ENCODE results near the gene S100PBP.

S100PBP gene

DNA sequence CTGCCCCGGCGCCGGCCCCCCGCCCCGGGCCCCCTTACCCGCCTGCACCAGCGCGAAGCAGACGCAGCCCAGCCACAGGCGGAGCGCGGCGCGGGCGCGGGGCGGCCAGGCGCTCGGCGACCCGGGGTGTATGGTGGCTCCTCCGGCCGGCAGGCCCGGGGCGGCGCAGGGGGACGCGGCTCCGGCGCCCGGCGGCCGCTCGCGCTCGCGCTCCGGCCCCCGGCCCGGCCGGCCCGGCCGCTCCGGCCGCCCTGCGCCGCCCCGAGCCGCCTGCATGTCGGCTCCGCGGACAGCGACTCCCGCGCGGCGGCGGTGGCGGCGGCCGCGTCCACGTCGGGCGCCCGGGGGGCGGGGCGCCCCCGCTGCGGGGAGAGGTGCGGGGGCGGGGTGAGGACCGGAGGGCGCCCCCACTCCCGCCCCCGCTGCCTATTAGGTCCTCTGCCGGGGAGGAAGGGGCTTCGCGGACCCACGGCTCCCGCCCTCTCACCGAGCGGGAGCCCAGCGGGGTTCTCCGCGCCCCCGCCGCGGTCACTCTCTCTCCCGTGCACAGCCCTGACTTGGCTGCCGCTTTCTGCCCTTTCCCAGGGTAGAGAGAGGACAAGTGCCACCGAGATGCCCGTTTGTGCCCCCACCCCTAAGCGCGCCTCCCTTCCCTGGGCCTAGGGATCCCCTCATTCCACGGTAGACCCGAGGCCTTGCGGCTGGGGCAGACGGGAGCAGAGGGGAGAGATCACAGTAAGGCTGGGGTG lies 53.3 kb downstream of the S100PBP start, which contains the start of gene FNDC5:
TSS of gene FNDC5 (minus strand) at position 298 of the 749 bp plus-strand sequence.
- no peak for TF ChIP-seq TAF1 (IDR thresholded peaks at IDR 0.05; ENCODE audit: borderline replicate concordance, insufficient read depth, low read length)
- TF ChIP-seq FOXP2 (optimal IDR thresholded peaks at IDR 0.05; ENCODE audit: borderline replicate concordance, extremely low read depth, extremely low read length, insufficient read depth): no peak
- no peak for TF ChIP-seq SIN3A (IDR thresholded peaks at IDR 0.05; ENCODE audit: borderline replicate concordance, insufficient read depth, low read length)
- TF ChIP-seq, protein P1, sequence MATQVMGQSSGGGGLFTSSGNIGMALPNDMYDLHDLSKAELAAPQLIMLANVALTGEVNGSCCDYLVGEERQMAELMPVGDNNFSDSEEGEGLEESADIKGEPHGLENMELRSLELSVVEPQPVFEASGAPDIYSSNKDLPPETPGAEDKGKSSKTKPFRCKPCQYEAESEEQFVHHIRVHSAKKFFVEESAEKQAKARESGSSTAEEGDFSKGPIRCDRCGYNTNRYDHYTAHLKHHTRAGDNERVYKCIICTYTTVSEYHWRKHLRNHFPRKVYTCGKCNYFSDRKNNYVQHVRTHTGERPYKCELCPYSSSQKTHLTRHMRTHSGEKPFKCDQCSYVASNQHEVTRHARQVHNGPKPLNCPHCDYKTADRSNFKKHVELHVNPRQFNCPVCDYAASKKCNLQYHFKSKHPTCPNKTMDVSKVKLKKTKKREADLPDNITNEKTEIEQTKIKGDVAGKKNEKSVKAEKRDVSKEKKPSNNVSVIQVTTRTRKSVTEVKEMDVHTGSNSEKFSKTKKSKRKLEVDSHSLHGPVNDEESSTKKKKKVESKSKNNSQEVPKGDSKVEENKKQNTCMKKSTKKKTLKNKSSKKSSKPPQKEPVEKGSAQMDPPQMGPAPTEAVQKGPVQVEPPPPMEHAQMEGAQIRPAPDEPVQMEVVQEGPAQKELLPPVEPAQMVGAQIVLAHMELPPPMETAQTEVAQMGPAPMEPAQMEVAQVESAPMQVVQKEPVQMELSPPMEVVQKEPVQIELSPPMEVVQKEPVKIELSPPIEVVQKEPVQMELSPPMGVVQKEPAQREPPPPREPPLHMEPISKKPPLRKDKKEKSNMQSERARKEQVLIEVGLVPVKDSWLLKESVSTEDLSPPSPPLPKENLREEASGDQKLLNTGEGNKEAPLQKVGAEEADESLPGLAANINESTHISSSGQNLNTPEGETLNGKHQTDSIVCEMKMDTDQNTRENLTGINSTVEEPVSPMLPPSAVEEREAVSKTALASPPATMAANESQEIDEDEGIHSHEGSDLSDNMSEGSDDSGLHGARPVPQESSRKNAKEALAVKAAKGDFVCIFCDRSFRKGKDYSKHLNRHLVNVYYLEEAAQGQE (IDR thresholded peaks at IDR 0.05; ENCODE audit: insufficient read depth in 1 of 2, low read depth in 2 of 2, low read length in 2 of 2): 0 out of 4 replicates have a peak, but pooled peaks of 1 of the 2 experiments have one; percentile 35

DNA sequence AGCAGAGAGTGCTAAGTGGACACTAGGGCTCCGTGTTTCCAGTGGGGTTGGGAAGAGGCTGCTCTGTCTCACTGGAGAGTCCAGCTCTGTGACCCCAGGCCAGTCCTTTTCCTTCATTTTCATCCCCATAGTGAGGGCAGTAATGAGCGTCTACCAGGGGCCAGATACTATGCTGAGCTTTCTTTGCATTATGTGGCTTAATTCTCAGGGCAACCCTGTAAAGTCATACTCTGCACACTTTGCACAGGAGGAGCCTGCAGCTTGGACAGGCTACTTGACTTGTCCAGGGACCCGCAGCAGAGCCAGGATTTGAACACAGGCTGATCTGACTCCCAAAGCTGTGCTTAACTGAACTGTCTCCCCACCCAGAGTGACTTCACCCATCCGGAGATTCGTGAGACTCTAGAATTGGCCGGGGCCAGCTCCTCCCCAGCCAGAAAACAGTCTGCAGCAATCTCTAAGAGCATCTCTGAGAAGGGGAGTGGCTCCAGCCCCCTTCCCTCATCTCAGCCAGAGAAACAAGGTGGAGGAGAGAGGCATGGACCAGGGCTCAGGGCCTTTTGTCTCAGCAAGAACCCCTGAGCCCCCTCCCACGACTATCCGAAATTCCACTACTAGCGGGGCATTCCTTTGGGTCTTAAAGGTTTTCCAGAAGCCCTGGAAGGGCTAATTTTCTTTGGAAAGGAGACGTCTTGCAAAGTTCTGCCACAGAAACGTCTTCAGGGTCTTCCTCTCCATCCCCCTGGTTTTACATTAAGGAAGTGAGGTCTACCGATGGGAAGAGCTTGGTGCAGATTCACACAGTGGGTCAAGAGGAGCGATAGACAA lies 54.1 kb downstream of the S100PBP start:
- TF ChIP-seq POLR2AphosphoS5 (IDR thresholded peaks at IDR 0.05; ENCODE audit: low read depth, low read length): no peak
- TF ChIP-seq SIN3A (IDR thresholded peaks at IDR 0.05; ENCODE audit: borderline replicate concordance, insufficient read depth, low read length): no peak
- TF ChIP-seq, protein P1 (IDR thresholded peaks at IDR 0.05; ENCODE audit: insufficient read depth in 1 of 2, low read depth in 2 of 2, low read length in 2 of 2): no peak
- no peak for TF ChIP-seq TAF1 (IDR thresholded peaks at IDR 0.05; ENCODE audit: borderline replicate concordance, insufficient read depth, low read length)
- no peak for TF ChIP-seq FOXP2 (optimal IDR thresholded peaks at IDR 0.05; ENCODE audit: borderline replicate concordance, extremely low read depth, extremely low read length, insufficient read depth)

DNA sequence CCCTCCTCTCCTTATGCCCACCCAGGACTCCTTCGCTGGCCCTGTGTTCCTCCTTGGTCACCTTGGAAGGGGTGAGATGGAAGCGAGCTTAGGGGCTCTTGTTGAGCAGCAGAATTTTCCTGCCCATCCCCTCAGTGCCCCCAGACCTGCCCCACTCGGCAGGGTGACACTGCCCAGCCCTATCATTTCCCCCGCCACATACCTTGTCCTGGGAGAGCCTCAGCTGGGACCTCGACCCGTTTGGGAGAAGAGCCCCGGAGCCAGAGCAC lies 54.7 kb downstream of the S100PBP start:
- TF ChIP-seq POLR2AphosphoS5 (IDR thresholded peaks at IDR 0.05; ENCODE audit: low read depth, low read length): no peak
- TF ChIP-seq, protein P1 (IDR thresholded peaks at IDR 0.05; ENCODE audit: insufficient read depth in 1 of 2, low read depth in 2 of 2, low read length in 2 of 2): no peak
- no peak for TF ChIP-seq SIN3A (IDR thresholded peaks at IDR 0.05; ENCODE audit: borderline replicate concordance, insufficient read depth, low read length)
- TF ChIP-seq FOXP2 (optimal IDR thresholded peaks at IDR 0.05; ENCODE audit: borderline replicate concordance, extremely low read depth, extremely low read length, insufficient read depth): no peak
- TF ChIP-seq TAF1 (IDR thresholded peaks at IDR 0.05; ENCODE audit: borderline replicate concordance, insufficient read depth, low read length): no peak

DNA sequence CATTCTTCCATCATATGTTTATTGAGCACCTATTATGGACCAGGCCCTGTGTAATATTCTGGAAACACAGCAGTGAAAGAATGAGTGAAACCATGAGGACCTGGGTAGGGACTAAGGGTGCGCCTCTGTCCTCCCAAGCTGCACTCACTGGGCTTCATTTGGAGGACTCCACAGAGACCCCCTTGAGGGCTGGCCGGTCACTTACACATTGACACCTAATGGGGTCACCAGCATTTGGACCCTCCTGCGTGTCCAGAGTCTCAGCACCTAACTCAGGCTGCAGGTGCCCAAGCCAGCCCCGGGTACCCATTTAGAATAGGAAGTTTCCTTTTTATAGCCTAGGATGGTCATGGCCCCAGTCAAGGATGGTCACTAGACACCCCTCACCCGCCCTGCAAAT lies 56.0 kb downstream of the S100PBP start:
- TF ChIP-seq POLR2AphosphoS5 (IDR thresholded peaks at IDR 0.05; ENCODE audit: low read depth, low read length) (no peak), TAF1 (IDR thresholded peaks at IDR 0.05; ENCODE audit: borderline replicate concordance, insufficient read depth, low read length) (no peak), SIN3A (IDR thresholded peaks at IDR 0.05; ENCODE audit: borderline replicate concordance, insufficient read depth, low read length) (no peak), FOXP2 (optimal IDR thresholded peaks at IDR 0.05; ENCODE audit: borderline replicate concordance, extremely low read depth, extremely low read length, insufficient read depth) (no peak)
- TF ChIP-seq, protein P1 (IDR thresholded peaks at IDR 0.05; ENCODE audit: insufficient read depth in 1 of 2, low read depth in 2 of 2, low read length in 2 of 2): no peak
